ENCODE results near the gene NDUFC2. TPM values are rescaled to one million over a fixed set of nuclear protein-coding genes. Genes with fewer than 3 reads are reported as not detected.

Gene NDUFC2
- total and polyA plus RNA-seq, 2 of the 13 experiments (the other 11 are each of a cell fraction or from before 2014, with no cell fraction given) = 256 to 363 TPM

DNA sequence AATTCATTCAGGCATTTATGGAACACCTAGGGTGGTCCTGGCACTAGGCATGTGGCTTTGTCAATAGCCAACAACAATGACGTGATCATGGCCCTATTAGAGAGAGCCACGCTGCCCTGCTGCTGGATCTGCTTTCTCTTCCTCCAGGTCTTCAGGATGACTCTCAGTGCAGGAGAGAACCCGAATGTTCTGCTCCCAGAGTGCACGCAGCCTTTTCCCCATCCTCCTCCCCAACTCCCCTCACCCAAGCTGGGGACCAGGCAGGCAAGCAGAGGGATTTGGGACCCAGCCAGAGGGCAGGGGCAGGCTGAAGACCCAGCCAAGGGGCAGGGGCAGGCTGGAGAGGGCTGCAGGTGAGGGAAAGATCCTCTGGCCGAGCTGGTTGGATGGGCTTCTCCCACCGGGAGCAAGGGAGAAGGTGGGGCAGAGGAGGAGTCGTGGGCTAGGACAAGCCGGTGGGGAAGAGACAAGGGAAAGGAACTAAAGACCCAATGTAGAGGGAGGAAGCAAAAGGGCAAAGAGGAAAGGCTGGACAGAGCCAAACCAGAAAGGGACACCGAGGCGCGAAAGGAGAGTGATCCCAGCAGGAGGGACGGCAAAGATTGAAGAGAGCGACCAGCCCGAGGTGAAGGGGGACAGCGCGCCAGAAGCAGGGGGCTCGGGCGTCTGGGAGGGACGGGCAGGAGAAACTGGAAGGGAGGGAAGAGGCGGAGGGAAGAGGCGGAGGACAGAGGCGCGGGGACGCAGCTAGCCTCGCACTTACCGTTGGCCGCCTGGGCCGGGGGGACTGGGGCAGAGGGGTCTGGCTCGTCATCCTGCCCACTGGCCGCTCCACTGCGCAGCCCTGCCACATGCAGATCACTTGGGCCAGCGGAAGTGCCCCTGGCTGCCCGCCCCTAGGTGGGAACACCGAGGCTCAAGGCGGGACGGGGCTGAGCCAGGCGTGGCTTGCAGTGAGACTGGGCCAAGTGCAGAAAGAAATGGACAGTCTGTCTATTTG, 57.0 kb downstream of the NDUFC2 start, which contains the start of gene KCTD14 (continued):
- TF ChIP-seq NAIF1 (CRISPR knock-in tag; IDR thresholded peaks at IDR 0.05; ENCODE audit: borderline replicate concordance) (no peak), NR1H2 (CRISPR knock-in tag; IDR thresholded peaks at IDR 0.05; ENCODE audit: borderline replicate concordance, low read depth) (no peak), ZBTB1 (CRISPR knock-in tag; IDR thresholded peaks at IDR 0.05; ENCODE audit: borderline replicate concordance) (no peak), SSRP1 (CRISPR knock-in tag; IDR thresholded peaks at IDR 0.05) (no peak), TCF7L2 (IDR thresholded peaks at IDR 0.05; ENCODE audit: low read depth, low read length) (no peak), ELF3 (CRISPR knock-in tag; IDR thresholded peaks at IDR 0.05) (0 out of 2 replicates have a peak, but pooled peaks have one; percentile 22), ZNF124 (CRISPR knock-in tag; IDR thresholded peaks at IDR 0.05) (0 out of 2 replicates have a peak, but pooled peaks have one; percentile 33), ZNF292 (CRISPR knock-in tag; IDR thresholded peaks at IDR 0.05; ENCODE audit: borderline replicate concordance, low read depth) (peak; percentile 88; the same call in 1 of the 2 replicates), CENPT (CRISPR knock-in tag; IDR thresholded peaks at IDR 0.05; ENCODE audit: low read depth) (no peak), MXD4 (CRISPR knock-in tag; IDR thresholded peaks at IDR 0.05) (peak; percentile 49), KLF16 (CRISPR knock-in tag; IDR thresholded peaks at IDR 0.05) (peak; percentile 24 to 56; a peak in 3 of 4 replicates)
- TF ChIP-seq, protein P1, sequence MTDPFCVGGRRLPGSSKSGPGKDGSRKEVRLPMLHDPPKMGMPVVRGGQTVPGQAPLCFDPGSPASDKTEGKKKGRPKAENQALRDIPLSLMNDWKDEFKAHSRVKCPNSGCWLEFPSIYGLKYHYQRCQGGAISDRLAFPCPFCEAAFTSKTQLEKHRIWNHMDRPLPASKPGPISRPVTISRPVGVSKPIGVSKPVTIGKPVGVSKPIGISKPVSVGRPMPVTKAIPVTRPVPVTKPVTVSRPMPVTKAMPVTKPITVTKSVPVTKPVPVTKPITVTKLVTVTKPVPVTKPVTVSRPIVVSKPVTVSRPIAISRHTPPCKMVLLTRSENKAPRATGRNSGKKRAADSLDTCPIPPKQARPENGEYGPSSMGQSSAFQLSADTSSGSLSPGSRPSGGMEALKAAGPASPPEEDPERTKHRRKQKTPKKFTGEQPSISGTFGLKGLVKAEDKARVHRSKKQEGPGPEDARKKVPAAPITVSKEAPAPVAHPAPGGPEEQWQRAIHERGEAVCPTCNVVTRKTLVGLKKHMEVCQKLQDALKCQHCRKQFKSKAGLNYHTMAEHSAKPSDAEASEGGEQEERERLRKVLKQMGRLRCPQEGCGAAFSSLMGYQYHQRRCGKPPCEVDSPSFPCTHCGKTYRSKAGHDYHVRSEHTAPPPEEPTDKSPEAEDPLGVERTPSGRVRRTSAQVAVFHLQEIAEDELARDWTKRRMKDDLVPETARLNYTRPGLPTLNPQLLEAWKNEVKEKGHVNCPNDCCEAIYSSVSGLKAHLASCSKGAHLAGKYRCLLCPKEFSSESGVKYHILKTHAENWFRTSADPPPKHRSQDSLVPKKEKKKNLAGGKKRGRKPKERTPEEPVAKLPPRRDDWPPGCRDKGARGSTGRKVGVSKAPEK (CRISPR knock-in tag; IDR thresholded peaks at IDR 0.05; ENCODE audit: borderline replicate concordance) = peak; percentile 90
- TF ChIP-seq, protein P2, sequence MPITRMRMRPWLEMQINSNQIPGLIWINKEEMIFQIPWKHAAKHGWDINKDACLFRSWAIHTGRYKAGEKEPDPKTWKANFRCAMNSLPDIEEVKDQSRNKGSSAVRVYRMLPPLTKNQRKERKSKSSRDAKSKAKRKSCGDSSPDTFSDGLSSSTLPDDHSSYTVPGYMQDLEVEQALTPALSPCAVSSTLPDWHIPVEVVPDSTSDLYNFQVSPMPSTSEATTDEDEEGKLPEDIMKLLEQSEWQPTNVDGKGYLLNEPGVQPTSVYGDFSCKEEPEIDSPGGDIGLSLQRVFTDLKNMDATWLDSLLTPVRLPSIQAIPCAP (CRISPR knock-in tag; IDR thresholded peaks at IDR 0.05; ENCODE audit: low read depth) = 0 out of 2 replicates have a peak, but pooled peaks have one; percentile 56
- TF ChIP-seq, protein P3, sequence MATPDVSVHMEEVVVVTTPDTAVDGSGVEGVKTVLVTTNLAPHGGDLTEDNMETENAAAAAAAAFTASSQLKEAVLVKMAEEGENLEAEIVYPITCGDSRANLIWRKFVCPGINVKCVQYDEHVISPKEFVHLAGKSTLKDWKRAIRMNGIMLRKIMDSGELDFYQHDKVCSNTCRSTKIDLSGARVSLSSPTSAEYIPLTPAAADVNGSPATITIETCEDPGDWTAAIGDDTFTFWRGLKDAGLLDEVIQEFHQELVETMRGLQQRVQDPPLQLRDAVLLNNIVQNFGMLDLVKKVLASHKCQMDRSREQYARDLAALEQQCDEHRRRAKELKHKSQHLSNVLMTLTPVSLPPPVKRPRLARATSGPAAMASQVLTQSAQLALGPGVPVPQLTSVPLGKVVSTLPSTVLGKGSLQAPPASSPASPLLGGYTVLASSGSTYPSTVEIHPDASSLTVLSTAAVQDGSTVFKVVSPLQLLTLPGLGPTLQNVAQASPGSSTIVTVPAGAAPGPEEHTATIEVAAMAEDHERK (CRISPR knock-in tag; IDR thresholded peaks at IDR 0.05; ENCODE audit: low read depth) = no peak
- TF ChIP-seq, protein P4, sequence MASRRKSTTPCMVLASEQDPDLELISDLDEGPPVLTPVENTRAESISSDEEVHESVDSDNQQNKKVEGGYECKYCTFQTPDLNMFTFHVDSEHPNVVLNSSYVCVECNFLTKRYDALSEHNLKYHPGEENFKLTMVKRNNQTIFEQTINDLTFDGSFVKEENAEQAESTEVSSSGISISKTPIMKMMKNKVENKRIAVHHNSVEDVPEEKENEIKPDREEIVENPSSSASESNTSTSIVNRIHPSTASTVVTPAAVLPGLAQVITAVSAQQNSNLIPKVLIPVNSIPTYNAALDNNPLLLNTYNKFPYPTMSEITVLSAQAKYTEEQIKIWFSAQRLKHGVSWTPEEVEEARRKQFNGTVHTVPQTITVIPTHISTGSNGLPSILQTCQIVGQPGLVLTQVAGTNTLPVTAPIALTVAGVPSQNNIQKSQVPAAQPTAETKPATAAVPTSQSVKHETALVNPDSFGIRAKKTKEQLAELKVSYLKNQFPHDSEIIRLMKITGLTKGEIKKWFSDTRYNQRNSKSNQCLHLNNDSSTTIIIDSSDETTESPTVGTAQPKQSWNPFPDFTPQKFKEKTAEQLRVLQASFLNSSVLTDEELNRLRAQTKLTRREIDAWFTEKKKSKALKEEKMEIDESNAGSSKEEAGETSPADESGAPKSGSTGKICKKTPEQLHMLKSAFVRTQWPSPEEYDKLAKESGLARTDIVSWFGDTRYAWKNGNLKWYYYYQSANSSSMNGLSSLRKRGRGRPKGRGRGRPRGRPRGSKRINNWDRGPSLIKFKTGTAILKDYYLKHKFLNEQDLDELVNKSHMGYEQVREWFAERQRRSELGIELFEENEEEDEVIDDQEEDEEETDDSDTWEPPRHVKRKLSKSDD (CRISPR knock-in tag; IDR thresholded peaks at IDR 0.05; ENCODE audit: low read depth) = peak; percentile 61; the same call in 1 of the 2 replicates
